A673 (cell line): ENCODE results near the gene ZBTB20. TPM values are rescaled to one million over a fixed set of nuclear protein-coding genes. Genes with fewer than 3 reads are reported as not detected.

Source experiments
- BruUV-seq: library from RNA; stranded (reverse); fragments of 400-500 nt; replicated peaks from 2 replicates; lab custom pipeline; 2021; lab: Mats Ljungman, UMichigan
- CTCF ChIA-PET: fragments of 300-600 bp; sonication (Branson Sonifier 250); formaldehyde crosslinking; loops from one replicate; lab custom pipeline; 2022; ENCODE audit warnings: antibody characterized with exemption; lab: Charles Lee
- POLR2A ChIA-PET: fragments of 300-600 bp; sonication (Branson Sonifier 250); formaldehyde crosslinking; loops from one replicate; lab custom pipeline; 2022; ENCODE audit warnings: antibody characterized with exemption; ENCODE audit not compliant: low non-redundant PET; lab: Charles Lee
- DNase-seq: peaks from one replicate; pipeline ENCODE4 v3.0.0-alpha.2; 2015; ENCODE audit warnings: low spot score
- H3K27ac ChIP-seq: fragments of 200-600 bp; sonication (generic); 2 replicates; pipeline ENCODE4 v1.5.1; 2016; ENCODE audit warnings: mixed run types, low read depth, mild to moderate bottlenecking, mixed read lengths, antibody characterized with exemption, low read length; ENCODE audit not compliant: poor library complexity, severe bottlenecking
- H3K27me3 ChIP-seq: fragments of 200-600 bp; sonication (generic); replicated peaks from 2 replicates; pipeline ENCODE4 v1.6.1; 2017; ENCODE audit warnings: mixed run types, low read depth, mild to moderate bottlenecking, mixed read lengths, antibody characterized with exemption, low read length; ENCODE audit not compliant: insufficient read depth, poor library complexity
- H3K36me3 ChIP-seq: fragments of 200-600 bp; sonication (generic); 2 replicates; pipeline ENCODE4 v1.6.1; 2016; ENCODE audit warnings: mixed run types, mild to moderate bottlenecking, mixed read lengths, antibody characterized with exemption, low read length; ENCODE audit not compliant: insufficient read depth, poor library complexity, severe bottlenecking
- H3K4me1 ChIP-seq: fragments of 200-600 bp; sonication (generic); 2 replicates; pipeline ENCODE4 v1.6.1; 2017; ENCODE audit warnings: mixed run types, mild to moderate bottlenecking, mixed read lengths, antibody characterized with exemption, low read length; ENCODE audit not compliant: insufficient read depth, poor library complexity, severe bottlenecking
- H3K4me3 ChIP-seq: fragments of 200-600 bp; sonication (generic); 2 replicates; pipeline ENCODE4 v1.5.1; 2016; ENCODE audit warnings: low read depth, mixed run types, mild to moderate bottlenecking, mixed read lengths, low read length; ENCODE audit not compliant: poor library complexity, severe bottlenecking
- H3K9me3 ChIP-seq: fragments of 200-600 bp; sonication (generic); 2 replicates; pipeline ENCODE4 v1.6.1; 2016; ENCODE audit warnings: mixed run types, low read depth, mild to moderate bottlenecking, mixed read lengths, antibody characterized with exemption, low read length; ENCODE audit not compliant: poor library complexity, severe bottlenecking
- EZH2 ChIP-seq: fragments of 200-600 bp; sonication (generic); IDR thresholded peaks from 2 replicates; pipeline ENCODE4 v1.6.1; 2017; ENCODE audit warnings: borderline replicate concordance, low read depth, mild to moderate bottlenecking, mixed read lengths, antibody characterized with exemption, low read length; ENCODE audit not compliant: poor library complexity, severe bottlenecking
- intact Hi-C: fragments of 100-400 bp; cut with micrococcal nuclease; formaldehyde crosslinking; loops from one replicate; pipeline ENCODE4 v1.10.0; 2022; ENCODE audit not compliant: unreplicated experiment
- total RNA-seq: library from RNA; stranded (reverse); gene quantifications from 2 replicates; pipeline ENCODE4 v1.2.3, GENCODE V29; 2021
- TF ChIP-seq, protein P1 (sequence below): fragments of 300-800, 200-600 bp; sonication (generic); conservative IDR thresholded peaks from 2 replicates; pipeline ENCODE4 v1.5.1; 2017; ENCODE audit warnings: low read depth, mild to moderate bottlenecking, antibody characterized with exemption, low read length, moderate library complexity, mixed read lengths

ZBTB20 gene
- total RNA-seq, 1 experiment from 2014 or later, result 13.5 TPM

DNA sequence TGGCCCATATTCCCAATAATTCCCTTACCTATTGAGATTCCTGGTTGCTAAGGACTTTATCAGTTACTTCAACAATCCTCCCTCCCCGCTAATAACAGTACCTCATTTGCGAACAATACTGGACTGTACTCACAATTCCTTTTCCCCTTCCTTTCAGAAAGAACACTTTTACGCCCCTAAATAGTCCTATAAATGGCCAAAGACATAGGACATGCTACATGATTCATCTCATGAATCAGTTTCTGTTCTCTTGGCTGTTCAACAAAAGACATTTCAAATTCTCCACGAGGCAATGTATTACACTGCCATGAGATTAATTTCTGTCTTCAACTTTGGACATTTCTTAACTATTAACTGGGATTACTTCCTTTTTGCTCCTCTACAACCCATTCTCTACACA is 588.8 kb downstream of the ZBTB20 start:
- ChIA-PET POLR2A (no interaction called here), CTCF (no interaction called here)
- DNase-seq, result no peak
- Histone ChIP-seq H3K36me3 (no peaks in the 10 kb centered on the region), H3K4me3 (no peak overlapping the region), H3K4me1 (no peaks in the 10 kb centered on the region), H3K27me3 (no peaks in the 10 kb centered on the region), H3K27ac (no peak overlapping the region), H3K9me3 (no peaks in the 10 kb centered on the region)
- no TSS peak for BruUV-seq
- intact Hi-C loops, result no loop called here
- no peak for TF ChIP-seq EZH2
- TF ChIP-seq, protein P1, sequence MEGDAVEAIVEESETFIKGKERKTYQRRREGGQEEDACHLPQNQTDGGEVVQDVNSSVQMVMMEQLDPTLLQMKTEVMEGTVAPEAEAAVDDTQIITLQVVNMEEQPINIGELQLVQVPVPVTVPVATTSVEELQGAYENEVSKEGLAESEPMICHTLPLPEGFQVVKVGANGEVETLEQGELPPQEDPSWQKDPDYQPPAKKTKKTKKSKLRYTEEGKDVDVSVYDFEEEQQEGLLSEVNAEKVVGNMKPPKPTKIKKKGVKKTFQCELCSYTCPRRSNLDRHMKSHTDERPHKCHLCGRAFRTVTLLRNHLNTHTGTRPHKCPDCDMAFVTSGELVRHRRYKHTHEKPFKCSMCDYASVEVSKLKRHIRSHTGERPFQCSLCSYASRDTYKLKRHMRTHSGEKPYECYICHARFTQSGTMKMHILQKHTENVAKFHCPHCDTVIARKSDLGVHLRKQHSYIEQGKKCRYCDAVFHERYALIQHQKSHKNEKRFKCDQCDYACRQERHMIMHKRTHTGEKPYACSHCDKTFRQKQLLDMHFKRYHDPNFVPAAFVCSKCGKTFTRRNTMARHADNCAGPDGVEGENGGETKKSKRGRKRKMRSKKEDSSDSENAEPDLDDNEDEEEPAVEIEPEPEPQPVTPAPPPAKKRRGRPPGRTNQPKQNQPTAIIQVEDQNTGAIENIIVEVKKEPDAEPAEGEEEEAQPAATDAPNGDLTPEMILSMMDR, result no peak

DNA sequence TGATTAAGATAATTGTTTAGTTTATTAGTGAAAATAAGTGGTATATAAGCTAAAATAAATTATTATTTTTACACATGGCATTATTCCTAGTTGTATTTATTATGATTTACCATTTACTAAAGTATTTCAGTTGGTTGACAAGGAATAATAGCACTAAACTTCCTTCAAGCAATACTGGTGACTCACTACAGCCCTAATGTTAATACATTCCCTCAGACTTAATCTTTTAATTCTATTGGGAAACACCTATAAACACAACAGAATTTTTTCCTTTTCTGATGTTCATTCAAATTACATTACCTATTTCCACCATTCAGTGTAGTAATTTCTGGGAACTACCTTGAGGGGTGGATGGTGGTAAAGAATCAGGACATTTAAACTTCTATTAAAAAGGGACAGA is 589.3 kb downstream of the ZBTB20 start:
- no peak for TF ChIP-seq EZH2
- TF ChIP-seq, protein P1, result no peak
- no peaks in the 10 kb centered on the region for H3K36me3 ChIP-seq
- H3K9me3 ChIP-seq, result no peaks in the 10 kb centered on the region
- intact Hi-C loops, result no loop called here
- H3K4me1 ChIP-seq, result no peaks in the 10 kb centered on the region
- H3K4me3 ChIP-seq, result no peak overlapping the region
- no peak overlapping the region for H3K27ac ChIP-seq
- CTCF ChIA-PET, result no interaction called here
- DNase-seq, result no peak
- BruUV-seq, result no TSS peak
- no peaks in the 10 kb centered on the region for H3K27me3 ChIP-seq
- POLR2A ChIA-PET, result no interaction called here

DNA sequence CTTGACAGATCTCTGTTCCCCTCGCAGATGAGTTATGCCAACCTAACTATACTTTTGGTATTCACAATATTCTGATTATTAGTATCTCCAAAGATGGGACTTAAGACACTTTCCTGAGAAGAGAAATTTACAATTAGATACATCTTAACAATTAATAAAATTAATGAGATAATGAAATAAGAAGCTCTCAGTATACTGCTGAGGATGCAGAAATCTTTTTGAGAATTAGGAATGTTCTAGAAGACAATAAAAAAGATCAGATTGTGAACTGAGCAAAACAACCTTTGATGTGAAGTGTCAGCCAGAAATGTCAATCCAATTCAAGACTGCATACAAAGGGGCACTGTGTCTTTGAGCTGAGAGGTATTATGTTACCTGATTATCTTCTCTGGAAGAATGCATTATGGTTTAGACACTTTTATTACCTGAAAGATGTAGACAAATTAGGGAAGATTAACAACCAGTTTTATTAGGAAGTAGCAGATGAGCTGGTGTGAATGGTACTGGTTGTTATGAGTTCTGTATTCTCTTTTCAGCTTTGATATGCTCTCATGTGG is 590.4 kb downstream of the ZBTB20 start:
- no peaks in the 10 kb centered on the region for H3K4me1 ChIP-seq
- H3K9me3 ChIP-seq, result no peaks in the 10 kb centered on the region
- no TSS peak for BruUV-seq

More for the DNA sequence above, 590.4 kb downstream of the ZBTB20 start:
- ChIA-PET POLR2A (no interaction called here), CTCF (no interaction called here)
- TF ChIP-seq, protein P1, result no peak
- TF ChIP-seq EZH2, result no peak
- H3K27me3 ChIP-seq, result no peaks in the 10 kb centered on the region
- H3K36me3 ChIP-seq, result no peaks in the 10 kb centered on the region
- intact Hi-C loops, result no loop called here
- no peak overlapping the region for H3K27ac ChIP-seq
- DNase-seq, result no peak
- H3K4me3 ChIP-seq, result no peak overlapping the region
